Measurements from ENCODE around the gene INPP5K.

Gene INPP5K

DNA sequence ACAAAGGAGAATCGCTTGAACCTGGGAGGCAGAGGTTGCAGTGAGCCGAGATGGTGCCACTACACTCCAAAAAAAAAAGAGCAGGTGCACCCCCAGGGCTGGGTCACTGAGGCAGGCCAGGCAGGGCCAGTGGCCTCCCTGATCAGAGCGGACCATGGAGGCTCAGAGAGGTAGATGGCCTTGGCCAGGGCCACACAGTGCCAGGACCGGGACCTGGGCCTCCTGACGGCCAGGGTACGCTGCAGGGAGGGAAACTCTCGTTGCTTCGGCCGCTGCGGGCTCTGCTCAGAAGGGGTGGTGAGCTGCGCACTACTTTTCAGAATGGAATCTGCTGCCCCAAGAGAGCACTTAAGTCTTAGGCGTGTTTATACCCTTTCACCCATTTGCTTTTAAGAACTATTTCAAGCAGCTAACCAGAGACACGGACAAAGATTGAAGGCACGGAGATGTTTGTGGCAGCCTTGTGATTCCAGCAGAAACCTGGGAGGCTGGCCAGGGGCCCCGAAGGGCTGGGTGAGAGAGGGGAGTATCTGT, 41.0 kb downstream of the INPP5K start:
- DNase-seq (ENCODE audit: low read depth), result no peak
- no peak overlapping the region for H3K4me3 ChIP-seq (replicated peaks; ENCODE audit: low read depth, low read length)
- TF ChIP-seq, protein P1, sequence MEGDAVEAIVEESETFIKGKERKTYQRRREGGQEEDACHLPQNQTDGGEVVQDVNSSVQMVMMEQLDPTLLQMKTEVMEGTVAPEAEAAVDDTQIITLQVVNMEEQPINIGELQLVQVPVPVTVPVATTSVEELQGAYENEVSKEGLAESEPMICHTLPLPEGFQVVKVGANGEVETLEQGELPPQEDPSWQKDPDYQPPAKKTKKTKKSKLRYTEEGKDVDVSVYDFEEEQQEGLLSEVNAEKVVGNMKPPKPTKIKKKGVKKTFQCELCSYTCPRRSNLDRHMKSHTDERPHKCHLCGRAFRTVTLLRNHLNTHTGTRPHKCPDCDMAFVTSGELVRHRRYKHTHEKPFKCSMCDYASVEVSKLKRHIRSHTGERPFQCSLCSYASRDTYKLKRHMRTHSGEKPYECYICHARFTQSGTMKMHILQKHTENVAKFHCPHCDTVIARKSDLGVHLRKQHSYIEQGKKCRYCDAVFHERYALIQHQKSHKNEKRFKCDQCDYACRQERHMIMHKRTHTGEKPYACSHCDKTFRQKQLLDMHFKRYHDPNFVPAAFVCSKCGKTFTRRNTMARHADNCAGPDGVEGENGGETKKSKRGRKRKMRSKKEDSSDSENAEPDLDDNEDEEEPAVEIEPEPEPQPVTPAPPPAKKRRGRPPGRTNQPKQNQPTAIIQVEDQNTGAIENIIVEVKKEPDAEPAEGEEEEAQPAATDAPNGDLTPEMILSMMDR (IDR thresholded peaks at IDR 0.05; ENCODE audit: low read length, missing control alignments), result no peak

DNA sequence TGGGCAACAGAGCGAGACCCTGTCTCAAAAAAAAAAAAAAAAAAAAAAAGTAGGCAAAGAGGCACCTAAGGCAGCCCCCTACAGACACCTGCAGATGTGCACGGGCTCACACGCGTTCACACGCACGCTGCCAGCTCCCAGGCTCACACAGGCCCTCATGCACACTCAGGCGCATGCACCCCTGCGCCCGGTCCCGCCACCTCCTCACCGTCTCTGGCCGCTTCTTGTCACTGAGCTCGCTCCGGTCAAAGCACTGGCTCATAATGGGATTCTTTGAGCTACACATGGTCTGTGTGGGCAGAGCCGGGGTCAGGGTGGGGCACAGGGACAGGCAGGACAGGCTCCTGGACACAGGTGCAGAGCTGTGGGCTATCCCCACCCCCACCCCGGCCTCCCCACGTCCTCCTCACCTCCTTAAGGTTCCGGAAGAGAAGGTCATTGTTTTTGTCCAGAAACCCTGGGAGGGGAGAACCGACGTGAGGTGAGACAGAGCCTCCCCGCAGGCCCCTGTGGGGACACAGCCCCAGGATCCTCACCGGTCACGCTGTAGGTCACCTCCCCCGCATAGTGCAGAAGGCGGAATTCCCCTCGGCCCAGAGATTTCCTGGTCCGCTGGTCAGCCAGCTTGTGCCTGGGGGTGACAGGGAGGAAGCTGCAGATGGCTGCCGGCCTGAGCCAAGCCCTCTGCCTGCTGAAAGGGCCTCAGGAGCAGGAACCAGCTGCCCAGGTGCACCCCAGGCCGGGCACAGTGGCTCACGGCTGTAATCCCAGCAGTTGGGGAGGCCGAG, 41.8 kb downstream of the INPP5K start:
- TF ChIP-seq, protein P1 (IDR thresholded peaks at IDR 0.05; ENCODE audit: low read length, missing control alignments), result no peak
- no peak for DNase-seq (ENCODE audit: low read depth)

GRCh38 chr17:1473841-1474240, 42.6 kb downstream of the INPP5K start:
- DNase-seq (ENCODE audit: low read depth), result no peak
- TF ChIP-seq, protein P1 (IDR thresholded peaks at IDR 0.05; ENCODE audit: low read length, missing control alignments), result no peak
- H3K4me3 ChIP-seq (replicated peaks; ENCODE audit: low read depth, low read length), result no peak overlapping the region

More for the DNA sequence above, 41.8 kb downstream of the INPP5K start:
- H3K4me3 ChIP-seq (replicated peaks; ENCODE audit: low read depth, low read length), result no peak overlapping the region

DNA sequence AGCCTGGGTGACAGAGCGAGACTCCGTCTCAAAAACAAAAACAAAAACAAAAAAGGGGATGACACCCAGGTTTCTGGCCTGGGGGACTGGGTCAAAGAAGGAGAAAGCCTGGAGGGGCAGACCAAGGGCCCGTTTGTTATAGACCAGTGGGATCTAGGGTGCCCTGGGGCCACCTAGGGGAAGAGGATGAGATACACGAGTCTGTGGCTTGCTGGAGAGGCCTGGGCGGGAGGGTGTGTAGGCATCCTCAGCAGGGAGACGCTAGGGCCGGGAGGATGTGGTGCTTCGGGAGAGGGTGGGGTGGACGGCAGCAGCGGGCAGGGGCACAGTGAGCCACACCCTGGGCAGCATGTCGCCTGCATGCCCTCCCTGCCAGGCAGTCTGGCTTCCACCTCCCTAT, 43.2 kb downstream of the INPP5K start:
- TF ChIP-seq, protein P1 (IDR thresholded peaks at IDR 0.05; ENCODE audit: low read length, missing control alignments), result peak; percentile 1
- no peak for DNase-seq (ENCODE audit: low read depth)
- H3K4me3 ChIP-seq (replicated peaks; ENCODE audit: low read depth, low read length), result no peak overlapping the region

DNA sequence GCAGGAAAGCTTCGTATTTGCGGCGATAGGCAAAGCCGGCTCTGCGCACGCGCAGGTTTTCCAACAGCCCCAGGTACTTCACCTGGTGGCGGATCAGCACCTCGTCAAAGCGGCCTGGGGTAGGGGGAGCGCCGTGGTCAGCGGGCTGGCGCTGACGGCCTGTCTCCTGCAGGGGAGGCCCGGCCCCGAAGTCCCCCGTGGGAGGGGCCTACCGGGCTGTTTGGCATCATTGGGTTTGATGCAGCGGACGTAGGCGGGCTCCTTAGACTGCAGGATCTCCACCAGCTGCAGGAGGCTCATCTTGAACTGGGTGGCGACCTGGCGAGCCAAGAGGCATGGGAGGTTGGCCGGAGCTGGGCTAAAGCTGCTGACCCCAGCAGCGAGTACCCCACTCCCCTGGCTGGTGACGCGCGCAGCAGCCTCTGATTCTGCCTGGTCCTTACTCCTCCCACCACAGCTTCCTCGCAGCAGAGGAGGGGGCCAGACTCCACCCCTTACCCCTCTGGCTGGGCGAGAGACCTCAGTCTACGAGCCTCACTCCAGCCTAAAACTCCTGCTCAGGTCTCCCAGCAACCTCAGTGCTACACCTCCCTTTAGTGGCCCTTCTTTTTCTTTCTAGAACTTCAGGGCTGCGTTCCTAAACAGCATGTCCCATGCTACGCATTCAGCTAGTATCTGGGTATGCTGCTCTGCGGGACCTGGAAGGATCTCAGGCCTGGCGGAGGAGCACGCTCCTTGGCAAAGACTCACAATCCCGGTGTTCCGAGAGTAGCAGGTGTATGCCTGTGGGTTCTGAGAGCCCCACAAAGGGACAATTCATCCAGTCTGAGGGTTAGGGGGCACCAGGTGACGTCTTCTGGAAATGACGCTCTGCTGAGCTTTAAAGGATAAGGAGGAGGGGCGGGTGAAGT, 44.2 kb downstream of the INPP5K start:
- TF ChIP-seq, protein P1 (IDR thresholded peaks at IDR 0.05; ENCODE audit: low read length, missing control alignments), result no peak
- no peak overlapping the region for H3K4me3 ChIP-seq (replicated peaks; ENCODE audit: low read depth, low read length)
- no peak for DNase-seq (ENCODE audit: low read depth)

- DNase-seq (ENCODE audit: low read depth), result no peak
- TF ChIP-seq, protein P1 (IDR thresholded peaks at IDR 0.05; ENCODE audit: low read length, missing control alignments), result no peak
- H3K4me3 ChIP-seq (replicated peaks; ENCODE audit: low read depth, low read length), result no peak overlapping the region
These were observed 44.9 kb downstream of the INPP5K start for GRCh38 chr17:1471490-1471889.
